CD4-positive, alpha-beta T cell treated with Interleukin-6 for 4 hours (primary cell): ENCODE data around the gene SOCS3.

Experiments used
- DNase-seq: peaks from one replicate; pipeline ENCODE4 v3.0.0-alpha.2; 2020; ENCODE audit warnings: mixed read lengths

Gene SOCS3

DNA sequence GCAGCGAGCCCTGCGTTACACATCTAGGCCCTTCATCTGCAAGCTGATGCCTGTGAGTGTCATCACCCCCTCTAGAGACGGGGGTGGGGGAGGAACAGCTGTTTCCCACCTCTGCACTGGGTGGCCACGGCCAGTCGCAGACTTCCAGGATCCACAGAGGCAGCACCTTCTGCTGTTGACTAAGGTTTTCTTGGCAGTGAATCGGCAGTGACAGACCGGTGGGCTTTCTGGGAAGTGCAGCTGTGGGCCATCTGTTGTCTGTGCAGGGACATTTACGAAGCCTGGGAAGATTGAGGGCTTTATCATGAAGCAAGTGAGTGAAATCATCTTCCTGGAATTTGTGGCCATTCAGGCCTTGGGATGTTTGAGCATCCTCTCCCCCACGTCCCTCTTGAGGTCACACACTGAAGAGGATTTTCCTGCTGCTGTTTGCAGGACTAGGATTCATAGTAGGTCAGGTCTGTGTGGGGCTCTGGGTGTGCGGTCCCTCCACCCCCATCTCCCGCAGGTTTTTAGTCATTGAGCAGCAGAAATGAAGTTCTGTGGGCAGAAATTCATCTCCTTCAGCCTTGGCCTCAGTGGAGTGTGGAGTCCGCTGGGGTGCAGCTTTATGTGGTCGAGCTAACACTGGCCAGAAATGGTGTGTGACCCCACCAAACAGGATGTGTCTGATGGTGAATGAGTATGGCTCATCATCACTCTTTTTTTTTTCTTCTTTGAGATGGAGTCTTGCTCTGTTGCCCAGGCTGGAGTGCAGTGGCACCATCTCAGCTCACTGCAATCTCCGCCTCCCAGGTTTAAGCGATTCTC is 30.6 kb upstream of the SOCS3 start:
- DNase-seq: no peak

- peak; percentile 27 for DNase-seq
Measured at GRCh38 chr17:78387977-78388941, 28.4 kb upstream of the SOCS3 start.

DNA sequence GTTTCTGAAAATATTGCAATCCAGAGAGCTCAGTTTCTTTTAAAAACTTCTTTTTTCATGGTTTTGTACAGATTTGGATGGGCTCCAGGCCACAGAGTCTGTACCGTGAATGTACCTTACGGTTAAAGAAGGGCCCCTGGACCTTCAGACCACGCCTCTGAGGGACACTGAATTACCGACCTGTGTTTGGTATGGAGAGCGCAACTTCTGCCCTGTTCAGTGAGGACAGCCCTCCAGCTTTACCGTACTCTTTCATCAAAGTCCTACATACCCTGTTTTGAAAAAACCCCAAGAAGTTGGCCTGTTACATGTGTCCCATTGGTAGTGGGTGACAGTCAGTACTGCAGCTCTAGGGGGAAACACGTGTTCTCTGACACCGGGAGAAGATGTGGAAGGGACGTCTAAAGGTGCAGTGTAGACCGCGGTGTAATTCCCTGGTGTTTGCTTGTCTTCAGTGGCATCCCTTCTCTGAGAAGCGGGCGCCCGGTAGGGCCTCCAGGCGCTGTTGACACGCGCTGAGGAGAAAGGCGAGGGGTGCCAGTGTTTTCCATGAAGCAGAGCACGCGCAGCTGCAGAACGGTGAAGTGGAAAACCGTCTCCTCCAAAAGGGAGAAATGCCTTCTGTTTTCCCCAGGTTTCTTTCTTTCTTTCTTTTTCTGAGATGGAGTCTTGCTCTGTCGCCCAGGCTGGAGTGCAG is 24.8 kb upstream of the SOCS3 start:
- no peak for DNase-seq

DNA sequence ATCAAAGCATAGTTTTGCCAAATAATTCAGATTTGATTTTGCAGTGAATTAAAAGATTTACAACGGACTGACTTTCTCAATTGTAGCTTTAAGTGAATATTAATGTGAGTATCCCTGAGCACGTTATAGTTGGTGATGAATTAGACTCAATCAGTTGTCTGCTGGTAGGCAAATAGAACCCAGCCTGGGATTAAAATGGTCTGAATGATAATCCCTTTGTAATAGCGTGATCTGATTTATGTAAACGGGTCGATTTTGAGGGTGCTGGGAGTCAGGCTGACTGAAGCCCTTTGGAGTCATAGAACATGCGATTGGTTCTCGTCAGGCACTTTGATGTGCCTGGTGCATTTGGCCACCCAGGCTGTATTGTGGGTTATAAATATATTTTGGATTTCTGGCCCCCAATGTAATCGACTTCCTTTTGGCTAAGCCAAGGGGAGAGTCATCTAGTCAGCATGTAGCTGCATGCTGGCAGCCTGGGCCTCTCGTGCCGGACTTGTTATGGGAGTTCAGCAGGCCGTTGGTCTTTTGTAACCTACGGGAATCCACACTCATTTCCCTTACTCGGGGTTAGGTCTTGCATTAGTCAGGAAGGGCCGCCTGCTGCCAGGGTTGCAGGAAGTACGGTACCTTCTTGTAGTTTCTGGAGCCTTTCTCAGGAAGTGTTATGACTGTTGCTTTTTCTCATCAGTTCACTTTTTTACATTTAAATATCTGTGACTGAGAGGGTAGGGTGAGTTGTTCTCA is 24.0 kb upstream of the SOCS3 start:
- peak; percentile 65 for DNase-seq

- DNase-seq: peak; percentile 69
Measured at GRCh38 chr17:78381601-78382232, 21.8 kb upstream of the SOCS3 start.

DNA sequence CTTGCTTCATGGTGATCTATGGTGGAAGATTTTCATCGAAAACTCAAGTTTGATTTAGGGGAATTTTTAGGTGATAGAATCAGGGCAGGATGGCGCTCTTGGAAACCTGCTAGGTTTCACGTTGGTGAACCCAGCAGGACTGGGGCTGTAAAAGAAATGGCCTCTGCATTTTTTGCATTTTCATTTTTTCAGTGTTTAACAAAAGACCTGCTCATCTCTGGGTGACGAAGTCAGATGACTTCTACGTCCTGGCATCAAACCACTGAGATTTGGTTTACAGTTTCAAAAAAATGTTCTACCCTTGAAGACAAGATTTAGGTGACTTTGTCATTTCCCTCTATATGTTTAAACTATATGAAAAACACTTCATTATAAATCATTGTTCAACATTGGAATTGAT is 20.5 kb upstream of the SOCS3 start:
- no peak for DNase-seq

DNA sequence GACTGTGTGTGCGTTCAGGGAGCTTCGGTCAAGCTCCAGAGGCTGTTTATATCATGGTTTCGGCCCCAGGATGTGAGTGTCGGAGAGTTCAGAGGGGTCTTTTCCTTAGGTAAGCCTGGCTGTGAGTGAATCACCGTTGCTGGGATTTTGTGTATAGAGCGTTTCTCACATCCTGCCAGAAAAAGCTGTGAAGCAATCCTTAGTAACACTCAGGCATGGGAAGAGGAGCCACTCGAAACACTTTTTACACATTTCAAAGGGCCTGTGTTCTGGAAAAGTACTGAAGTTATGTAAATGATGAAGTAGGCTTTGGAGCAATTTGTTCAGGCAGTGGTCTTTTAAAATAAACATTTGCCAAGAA is 19.2 kb upstream of the SOCS3 start:
- no peak for DNase-seq

- DNase-seq: peak; percentile 85
Measured at GRCh38 chr17:78378225-78379130, 18.6 kb upstream of the SOCS3 start, which contains the start of gene PGS1. Gene PGS1 (plus strand): TSS chr17:78378649. CDS start chr17:78378666, 17 bp downstream.

DNA sequence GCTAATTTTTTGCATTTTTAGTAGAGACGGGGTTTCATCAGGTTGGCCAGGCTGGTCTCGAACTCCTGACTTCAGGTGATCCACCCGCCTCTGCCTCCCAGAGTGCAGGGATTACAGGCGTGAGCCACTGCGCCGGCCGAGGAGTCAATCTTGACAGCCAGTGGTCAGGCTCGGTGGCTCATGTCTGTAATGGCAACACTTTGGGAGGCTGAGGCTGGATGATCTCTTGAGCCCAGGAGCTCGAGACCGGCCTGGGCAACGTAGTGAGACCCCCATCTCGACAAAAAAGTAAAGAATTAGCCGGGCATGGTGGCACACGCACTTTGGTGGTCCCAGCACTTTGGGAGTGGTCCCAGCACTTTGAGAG is 18.0 kb upstream of the SOCS3 start:
- DNase-seq: no peak

GRCh38 chr17:78376161-78376560 is 16.3 kb upstream of the SOCS3 start:
- DNase-seq: no peak

DNA sequence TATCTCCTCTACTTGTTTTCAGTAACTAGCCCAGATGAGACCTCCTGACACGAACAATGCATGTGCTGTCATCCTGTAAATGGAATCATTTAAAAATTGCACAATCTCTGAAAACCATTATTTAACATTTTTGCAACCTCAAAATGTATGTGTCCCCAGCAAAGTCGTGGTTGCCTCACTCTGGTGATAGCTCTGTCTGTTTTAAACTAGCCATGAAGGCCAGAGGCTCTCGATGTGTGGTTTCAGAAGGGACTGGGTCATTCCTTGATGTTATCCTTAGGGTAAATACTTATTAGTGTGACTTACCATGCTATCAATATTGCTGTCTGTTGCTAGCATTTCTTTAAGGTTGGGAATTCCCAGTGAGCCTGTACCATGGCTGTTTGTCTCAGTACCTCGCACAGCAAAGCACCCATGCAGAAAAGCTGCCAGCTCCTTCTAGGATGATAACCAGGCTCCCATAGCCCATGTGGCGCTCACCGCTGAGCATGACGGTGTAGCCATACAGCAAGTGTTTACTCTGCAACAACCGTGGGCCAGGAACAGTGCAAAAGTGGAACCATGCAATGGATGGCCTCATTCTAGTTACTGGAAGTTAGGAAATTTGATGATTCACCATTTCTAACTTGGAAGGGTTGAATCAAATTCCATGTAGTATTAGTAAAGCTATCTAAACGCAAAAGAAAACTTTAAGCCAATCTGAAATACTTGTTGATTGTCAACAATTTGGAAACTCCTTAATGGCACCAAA is 15.7 kb upstream of the SOCS3 start:
- DNase-seq: no peak

- DNase-seq: no peak
Measured at GRCh38 chr17:78374631-78375274, 14.9 kb upstream of the SOCS3 start.

DNA sequence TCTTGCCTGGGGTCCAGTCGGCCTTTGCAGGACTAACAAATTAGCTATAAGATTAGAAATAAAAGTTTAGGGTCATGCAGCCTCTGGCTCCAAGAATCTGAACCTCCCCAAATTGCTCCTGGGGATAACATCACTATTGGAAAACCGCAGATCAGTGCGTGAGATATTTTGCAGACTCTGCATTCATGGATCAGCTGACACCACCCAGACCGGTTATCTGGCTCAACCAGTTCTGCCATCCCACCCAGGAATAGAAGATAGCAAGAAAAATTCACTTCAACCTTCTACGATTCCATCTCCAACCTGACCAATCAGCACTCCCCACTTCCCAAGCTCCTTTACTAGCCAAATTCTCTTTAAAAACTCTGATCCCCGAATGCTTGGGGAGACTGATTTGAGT is 14.3 kb upstream of the SOCS3 start:
- DNase-seq: no peak

- no peak for DNase-seq
Measured at GRCh38 chr17:78372841-78373240, 13.0 kb upstream of the SOCS3 start.

DNA sequence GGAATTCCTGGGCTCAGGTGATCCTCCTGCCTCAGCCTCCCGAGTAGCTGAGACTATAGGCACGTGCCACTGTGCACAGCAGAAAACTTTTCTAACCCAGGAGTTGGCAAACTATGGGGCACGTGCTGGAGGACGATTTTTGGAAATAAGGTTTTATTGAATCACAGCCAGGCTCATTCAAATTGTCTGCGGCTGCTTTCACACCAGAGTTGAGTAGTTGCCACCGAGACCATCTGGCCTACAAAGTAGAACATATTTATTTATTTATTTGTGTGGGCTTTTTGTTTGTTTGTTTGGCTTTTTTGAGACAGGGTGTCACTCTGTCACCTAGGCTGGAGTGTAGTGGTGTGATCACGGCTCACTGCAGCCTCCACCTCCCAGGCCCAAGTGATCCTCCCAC is 11.2 kb upstream of the SOCS3 start:
- no peak for DNase-seq

DNA sequence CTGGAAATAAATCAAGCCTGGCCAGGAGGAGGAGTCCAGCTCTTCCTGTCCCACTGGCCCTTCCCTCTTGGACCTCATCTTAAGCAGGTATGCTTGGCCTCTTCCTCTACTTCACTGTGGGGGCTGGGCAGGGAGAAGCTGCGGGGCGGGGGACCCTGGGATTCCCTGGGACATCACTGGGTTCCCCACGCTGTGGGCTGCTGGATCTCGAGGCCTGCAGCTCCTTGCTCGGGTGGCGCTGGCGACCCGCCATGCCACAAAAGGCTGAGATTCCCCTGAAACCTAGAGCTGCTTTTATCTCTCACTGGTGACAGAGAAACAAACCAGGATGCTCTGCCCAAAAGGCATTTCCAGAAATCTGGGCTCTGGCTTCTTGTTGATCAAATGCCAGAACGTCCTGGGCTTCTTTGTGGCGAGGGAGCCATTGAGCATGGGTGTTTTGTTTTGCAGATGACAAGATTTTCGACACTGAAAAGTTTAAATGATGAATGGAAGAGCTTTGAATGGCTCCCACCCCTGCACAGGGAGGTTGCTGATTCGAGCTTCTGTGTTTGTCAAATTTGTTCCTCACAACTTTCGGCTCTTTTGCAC is 10.0 kb upstream of the SOCS3 start:
- no peak for DNase-seq

DNA sequence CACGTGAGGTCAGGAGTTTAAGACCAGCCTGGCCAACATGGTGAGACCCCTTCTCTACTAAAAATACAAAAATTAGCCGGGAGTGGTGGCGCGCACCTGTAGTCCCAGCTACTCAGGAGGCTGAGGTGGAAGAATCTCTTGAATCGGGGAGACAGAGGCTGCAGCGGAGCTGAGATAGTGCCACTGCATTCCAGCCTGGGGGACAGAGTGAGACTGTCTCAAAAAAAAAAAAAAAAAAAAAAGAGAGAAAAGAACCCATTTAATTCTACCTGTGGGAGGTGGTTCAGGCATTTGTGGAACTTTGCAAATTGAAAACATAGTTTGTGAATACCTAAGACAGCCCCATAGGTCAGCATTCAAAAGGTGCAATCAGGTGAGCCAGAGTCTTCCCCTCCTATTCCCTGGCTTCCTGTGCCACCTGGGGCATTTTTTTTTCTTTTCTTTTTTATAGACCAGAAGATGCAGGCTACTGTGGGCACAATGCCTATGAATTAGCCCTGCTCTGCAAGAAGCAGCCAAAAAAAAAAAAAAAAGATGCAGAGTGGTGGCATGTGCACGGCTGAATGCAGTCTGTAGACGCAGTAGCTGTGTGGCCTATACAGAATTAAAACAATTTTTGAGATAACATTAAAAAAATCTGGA is 9.1 kb upstream of the SOCS3 start:
- DNase-seq: no peak

DNA sequence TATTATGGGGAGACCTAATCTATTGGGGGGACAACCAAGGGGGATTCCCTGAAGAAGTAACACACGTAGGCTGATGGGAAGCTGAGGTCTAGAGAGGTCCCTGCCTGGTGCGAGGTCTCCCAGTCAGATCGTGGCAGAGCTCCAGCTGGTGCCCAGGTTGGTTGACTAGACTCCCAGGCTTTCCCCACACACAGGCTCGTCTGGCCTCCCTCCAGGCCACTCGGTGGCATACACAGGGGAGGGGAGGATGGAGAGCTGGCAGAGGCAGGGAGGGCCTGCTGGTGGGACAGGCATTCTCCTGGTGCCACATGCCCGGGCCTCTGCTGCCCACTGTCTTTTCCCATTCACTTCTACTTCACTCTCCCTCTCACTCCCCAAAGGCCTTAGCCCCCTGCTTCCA is 8.5 kb upstream of the SOCS3 start:
- no peak for DNase-seq

- no peak for DNase-seq
Measured at GRCh38 chr17:78367193-78367592, 7.3 kb upstream of the SOCS3 start.
